GM20431 (cell line): ENCODE measurements around the gene AUTS2.

ENCODE experiments used
- in situ Hi-C: fragments of 300-500 bp; cut with MseI, MboI; formaldehyde crosslinking; loops from one replicate; pipeline ENCODE4 v1.15.0; 2020; ENCODE audit warnings: low sequenced_read_pairs; ENCODE audit not compliant: unreplicated experiment

AUTS2 gene

DNA sequence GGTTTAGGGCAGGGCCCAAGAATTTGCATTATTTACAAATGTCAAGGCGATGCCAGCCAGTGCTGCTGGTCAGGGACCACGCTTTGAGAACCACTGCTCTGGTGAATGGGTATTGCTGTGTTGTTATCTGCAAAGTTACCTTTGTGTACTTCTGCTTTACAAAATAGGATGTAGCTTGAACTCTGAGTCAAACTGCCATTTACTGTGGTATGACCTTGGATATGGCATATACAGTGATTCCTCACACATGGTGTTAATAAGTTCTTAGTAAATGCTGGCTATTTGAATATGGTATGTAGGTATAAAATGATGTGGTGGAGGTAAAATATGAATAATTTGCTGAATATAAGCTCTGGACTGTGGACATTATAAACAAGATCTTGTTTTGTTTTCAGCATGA, 148.9 kb downstream of the AUTS2 start:
- in situ Hi-C loops: no loop called here

DNA sequence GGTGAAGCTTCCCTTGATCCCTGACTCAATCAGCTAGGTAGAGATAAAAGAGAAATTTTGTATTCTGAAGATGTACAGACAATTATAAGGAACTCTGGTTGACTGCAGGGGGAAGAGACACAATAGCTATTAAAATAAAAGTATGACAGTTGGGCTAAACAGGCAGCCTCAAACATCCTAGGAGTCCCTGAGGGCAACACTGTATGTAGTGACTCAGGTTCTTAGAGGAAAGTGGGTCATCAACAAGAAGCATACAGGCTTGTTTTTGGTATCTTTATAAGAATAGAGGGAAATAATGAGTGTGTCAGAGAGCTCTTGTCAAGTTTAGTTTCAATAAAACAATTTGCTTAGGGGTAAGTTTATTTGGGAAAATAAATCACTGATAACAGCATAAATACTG, 150.3 kb downstream of the AUTS2 start:
- in situ Hi-C loops: no loop called here

DNA sequence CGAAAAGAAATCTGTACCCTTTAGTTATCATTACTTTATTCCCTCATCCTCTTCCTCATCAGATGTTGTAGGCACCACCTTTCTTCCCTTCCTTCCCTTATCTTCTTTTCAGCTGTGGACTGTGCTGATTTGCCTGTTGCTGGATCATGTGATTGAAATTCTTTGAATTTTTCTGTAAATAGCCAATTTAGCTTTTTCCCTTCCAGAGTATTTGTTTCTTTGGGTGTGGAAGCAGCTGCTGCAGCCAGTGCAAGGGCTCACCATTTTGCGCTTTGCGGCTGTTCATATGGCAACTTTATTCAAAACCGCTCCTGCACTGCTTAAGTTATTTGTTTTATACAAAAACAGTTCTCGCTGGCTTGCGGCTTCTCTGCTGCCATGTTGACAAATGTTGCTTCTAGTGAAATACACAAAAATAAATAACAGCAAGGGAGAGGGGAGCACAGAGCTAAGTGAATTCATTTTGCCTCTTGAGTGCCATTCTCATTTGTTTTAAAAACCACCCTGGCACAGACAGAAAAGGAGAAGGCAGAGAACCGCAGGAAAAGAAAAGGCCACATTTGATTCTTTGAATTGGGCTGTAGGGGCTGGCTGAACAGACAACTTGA, 151.2 kb downstream of the AUTS2 start:
- in situ Hi-C loops: no loop called here

DNA sequence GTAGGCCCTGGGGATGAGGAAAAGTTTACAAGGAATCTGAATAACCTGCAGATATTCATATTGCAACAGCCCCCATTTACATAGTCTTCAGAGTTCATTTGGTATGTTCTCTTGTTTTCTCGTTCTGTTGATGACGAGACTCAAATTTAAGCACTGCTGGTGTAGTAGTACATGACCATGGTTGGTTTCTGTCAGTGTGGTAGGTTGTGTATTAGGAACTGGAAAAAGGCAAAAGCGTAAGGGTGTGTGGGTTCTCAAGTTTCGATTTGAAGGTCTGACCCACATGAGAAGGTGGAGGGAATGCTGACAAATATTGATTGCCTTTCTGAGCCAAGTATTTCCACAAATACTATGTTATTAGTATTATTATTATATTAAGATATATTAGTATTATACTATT, 151.7 kb downstream of the AUTS2 start:
- in situ Hi-C loops: no loop called here

DNA sequence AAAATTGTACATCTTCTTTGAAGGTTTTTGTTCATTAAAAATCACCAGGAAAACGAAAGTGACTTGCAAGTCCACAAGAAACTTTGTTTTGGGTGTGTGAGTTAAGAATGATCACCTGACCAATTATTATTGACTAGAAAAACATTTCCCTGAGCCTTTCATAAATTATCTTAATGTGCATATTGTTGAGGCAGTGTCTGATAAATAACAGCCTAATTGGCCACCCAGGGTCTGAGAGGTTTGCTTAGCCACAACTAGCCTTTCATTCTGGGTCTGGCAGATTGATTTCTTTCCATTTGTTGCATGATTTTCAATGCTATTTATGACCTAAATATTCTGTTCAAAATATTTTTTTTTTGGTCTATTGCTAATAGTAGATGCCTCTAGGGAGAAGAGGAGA, 152.8 kb downstream of the AUTS2 start:
- in situ Hi-C loops: no loop called here

DNA sequence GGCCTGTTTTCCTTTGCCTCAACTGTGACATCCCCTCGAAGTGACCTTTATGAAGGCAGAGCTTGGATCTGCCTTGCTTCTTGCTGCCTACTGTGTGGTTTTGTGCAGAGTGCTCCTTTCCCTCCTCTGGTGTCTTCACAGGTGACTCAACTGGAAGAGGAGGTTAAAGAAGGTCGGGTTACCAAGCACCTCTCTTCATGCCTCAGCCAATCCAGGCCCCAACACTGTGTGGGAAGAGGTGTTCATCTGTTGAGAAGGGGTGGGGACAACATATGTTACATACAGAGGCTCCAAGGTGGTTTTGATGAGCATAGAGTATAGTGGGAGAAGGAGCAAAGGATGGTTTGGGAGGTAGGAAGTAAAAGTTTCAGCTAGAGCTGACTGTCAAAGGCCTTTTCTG, 155.7 kb downstream of the AUTS2 start:
- in situ Hi-C loops: no loop called here

DNA sequence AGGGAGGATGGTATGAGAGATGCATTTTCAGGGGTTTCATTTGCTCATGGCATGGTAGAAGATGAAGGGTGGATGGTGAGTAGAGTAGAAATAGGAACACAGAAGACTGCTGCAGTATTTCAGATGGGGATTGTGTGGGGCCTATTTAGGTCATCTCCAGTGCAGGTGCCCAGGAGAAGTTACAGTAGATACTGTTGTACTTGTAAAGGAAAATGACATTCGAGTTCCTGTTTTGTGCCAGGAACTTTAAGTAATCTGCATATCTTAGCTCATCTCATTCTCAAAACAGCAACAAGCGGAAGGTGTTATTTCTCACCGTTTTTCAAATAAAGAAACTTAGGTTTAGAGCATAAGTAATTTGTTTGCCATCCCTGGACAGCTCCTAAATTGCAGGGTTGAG, 156.2 kb downstream of the AUTS2 start:
- in situ Hi-C loops: no loop called here

DNA sequence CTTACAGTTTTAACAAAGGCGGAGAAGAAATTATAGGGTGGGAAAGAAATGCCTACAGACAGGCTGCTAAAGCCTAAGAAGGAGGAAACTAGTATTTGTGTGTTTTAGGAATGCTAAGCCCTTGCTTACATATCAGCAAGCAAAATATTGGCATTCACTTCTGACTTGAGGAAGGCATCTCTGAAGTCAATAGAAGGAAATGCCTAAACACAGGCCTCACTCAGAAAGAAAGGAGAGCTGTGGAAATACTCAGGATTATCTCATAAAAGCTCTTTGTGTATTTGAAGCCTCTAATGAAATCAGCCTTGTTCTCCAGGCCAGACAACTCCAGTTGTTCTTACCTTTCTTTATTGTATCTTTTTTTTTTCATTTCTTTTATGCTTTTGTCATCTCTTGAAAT, 158.0 kb downstream of the AUTS2 start:
- in situ Hi-C loops: no loop called here

DNA sequence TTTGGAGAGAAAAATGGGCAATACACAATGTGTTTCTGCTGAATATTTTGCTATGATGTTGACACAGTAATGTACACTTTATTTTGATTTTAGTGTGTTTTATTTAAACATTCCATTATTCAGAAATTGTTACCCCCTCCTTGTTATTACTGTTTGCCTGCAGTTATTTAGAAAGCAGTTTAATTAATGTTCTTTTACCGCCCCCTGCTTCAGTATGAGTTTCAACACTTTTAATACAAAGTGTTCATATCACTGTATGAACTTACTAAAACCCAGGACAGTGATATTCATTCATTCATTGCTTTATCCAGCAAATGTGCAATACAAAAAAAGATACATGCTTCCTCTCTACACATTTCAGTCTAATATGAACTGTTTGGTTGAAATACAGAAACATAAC, 159.3 kb downstream of the AUTS2 start:
- in situ Hi-C loops: no loop called here

DNA sequence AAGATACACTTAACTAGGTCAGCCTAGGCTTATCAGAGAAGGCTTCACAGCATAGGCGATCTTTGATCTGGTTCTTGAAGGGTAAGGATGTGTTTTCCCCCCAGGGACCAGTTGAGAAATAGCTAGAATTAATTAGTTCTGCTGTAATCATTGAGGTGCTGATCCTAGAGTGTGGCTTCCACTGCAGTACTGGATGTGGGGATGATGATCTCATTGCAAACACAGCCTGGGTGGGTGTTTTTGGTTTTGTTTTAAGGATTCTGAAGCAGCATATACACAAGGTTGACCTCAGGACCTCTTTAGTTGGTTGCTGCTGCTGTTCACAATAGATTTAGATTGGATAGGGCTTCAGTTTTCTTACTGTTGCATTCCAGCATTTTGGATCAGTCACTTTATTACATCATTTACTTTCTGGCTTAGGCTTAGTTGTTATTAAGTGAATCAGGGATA, 159.7 kb downstream of the AUTS2 start:
- in situ Hi-C loops: no loop called here

DNA sequence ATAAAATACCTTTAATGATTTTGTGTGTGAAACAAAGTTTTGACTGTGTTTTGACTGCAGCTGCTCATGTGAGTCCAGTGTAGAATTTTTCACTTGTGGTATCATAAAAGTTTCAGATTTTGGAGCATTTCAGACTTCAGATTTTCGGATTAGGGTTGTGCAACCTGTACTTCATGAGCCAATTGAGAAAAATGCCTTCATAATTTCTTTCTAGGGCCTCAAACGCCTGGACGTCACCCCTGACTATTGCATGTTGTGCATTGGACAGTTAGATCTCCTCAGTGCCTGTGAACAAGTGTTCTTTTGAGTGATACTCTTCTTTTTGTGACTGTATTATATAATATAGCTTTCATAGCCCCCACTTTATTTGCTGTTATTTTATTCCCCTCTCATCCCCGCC, 161.1 kb downstream of the AUTS2 start:
- in situ Hi-C loops: no loop called here

DNA sequence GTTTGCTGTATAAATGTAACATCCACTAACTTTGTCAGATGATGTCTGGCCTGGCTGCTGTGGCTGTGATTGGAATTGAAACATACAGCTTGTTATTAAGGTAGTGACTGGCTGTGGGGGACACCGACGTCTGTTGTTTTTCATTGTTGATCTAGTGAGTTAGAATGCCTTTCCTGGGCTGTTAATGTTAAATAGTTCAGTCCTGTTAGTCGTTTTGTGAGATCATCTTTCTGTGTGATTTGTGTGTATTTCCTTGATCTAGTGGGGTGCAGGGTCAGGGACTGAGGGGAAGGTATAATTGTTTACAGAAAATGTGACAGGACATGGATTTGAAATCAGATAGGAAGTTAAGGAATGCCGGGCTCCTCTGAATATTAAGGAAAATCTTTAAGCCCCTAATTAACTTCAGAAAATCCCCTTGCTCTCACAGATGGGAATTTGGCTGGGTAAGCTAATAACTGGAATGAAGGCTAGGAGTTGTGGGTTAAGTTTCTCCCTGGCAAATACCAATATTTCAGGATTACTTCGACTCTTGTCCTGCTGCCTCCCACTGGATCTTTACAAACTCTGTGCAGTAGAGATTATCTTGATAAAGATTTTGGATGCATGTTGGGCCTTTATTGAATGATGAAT, 163.1 kb downstream of the AUTS2 start:
- in situ Hi-C loops: no loop called here

DNA sequence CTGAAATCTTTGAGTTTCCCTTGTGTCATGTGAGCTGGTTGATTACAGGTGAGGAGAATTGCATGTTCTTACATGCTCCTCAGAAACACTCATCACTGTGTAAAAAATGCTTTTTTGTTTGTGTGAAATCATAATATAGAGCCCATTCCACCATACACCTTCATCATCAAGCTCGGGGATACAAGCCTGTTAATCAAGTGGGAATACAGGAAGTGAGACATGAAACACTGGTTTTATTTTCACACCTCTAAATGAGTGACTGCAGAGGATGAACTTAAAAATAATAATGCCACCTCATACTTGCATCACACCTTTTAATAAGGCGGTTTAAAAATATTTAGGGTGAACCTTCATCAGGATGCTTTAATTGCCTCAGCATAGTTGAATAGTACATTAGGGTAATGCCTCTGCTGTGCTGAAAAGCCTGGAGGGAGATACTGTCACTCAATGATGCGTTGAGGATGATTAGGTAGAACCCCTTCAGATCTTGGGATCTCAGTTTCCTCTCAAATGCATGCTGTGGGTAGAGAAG, 164.6 kb downstream of the AUTS2 start:
- in situ Hi-C loops: no loop called here

DNA sequence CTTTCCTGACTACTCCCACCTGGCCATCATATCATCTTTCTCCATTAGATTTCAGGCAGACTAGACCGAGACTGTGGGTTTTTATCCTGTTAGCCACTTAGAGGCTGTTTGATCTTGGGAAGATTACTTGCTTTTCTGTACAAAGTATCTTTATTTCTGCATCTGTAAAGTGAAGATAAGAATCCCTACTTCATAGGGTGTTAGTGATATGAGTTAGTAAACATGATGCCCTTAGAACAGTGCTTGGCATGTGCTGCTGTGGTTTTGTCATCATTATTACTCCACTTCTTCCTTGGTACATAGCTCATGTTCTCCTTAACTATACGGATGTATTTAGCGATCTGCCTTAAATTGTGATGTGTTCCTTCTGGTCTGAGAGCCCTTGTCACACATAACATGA, 165.2 kb downstream of the AUTS2 start:
- in situ Hi-C loops: no loop called here

DNA sequence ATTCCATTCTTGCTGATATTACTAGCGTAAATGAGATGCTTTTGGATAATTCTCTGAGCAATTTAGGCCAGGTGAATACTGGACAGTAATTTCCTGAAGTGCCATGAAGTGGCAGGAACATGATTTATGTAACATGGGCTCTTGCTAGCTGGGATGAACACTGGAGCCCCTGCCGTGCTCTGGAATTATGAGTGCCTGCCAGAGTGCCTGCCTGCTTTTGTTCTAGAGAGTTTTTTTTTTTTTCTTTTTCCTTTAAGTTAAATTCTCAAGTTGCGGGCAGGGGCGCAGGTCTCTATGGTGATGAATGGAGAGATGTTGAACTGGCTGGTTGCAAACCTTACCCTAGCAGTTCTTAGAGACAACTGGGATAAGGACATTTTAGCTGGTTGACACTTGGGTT, 165.9 kb downstream of the AUTS2 start:
- in situ Hi-C loops: no loop called here

DNA sequence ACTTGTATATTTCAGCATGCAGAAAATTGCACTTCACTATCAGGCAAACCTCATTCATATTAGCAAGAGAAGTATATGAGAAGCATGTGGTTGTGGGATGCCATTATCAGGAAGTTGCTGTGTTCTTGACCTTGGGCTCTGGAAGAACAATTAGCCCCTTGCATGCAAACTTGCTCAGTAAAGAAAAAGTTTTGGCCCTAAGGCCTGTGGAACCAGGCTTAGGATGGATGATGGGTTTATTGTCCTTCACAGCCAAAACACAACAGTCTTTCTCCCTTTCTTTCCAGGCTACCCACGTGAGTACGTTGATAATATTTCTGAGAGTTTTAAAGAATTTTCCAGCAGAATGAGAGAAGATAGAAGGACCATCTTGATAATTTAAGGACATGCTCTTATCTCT, 166.4 kb downstream of the AUTS2 start:
- in situ Hi-C loops: no loop called here

DNA sequence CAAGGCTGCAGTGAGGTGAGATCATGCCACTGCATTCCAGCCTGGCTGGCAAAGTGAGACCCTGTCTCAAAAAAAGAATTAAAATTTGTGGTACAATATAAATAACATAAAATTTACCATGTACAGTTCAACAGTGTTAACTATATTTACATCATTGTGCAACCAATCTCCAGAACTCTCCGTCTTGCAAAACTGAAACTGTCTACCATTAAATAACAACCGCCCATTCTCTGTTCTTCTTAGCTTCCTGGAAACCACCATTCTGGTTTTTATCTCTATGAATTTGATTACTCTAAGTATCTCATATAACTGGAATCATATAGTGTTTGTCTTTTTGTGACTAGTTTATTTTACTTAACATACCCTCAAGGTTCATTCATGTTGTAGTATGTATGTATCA, 167.6 kb downstream of the AUTS2 start:
- in situ Hi-C loops: no loop called here

DNA sequence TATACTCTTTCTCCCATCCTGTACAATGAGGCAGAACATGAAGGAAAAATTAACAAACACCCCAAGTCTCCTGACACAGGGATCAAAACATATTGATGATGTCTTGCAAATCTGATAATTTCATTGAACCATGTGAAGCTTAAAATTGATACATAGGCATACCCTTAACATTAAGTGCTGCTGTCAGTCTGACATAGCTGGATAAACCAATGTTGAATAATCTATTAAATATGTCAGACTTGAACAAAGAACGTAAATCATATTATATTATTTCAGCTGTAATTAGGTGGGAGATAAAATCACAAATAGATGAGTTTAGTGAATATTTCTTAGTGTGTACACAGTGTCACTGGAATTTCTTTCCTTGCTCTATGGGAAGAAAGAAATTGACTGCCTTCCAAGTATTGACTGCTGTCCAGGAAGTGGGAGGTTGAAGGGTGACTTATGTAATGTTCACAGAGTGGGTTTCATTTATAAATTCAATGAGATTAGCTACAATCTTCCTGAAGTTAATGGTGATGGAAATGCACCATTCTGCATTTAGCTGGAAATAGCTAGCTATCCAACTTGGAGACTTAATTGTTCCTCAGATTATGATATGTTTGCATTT, 170.8 kb downstream of the AUTS2 start:
- in situ Hi-C loops: no loop called here

DNA sequence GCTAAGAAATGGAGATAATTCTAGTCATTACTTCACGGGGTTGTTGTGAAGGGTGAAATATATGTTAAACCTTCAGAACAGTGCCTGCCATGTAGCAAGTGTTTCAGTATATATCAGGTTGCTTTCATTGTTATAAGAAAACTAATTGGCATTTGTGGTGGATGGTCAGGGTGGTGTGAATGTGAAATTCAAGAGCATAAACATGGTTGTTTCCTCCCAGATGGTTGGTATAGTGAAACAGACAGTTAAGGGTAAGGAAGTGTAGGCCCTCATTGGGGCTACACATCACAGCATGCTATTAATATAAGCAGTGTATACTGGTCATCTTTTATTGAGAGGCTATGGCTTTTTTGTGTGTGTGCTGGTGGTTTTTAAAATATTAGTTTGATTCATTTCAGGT, 171.6 kb downstream of the AUTS2 start:
- in situ Hi-C loops: no loop called here

DNA sequence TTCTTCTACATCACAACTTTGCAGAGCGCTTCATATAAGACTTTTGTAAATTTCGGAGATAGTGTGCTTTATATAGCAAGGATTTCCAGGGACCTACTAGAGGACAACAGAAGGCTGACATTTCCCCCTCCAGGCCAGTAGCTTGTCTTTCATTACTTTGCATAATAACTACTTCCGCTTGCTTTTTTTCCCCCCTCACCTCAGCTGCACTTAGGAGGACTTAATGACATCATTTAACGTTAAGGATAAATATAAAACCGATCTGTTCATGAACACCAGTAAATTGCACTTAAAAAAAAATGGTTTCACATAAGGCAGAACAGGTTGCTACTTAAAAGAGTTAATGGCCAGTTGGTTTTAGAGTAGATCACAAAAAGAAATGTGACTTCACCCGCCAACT, 172.3 kb downstream of the AUTS2 start:
- in situ Hi-C loops: no loop called here

DNA sequence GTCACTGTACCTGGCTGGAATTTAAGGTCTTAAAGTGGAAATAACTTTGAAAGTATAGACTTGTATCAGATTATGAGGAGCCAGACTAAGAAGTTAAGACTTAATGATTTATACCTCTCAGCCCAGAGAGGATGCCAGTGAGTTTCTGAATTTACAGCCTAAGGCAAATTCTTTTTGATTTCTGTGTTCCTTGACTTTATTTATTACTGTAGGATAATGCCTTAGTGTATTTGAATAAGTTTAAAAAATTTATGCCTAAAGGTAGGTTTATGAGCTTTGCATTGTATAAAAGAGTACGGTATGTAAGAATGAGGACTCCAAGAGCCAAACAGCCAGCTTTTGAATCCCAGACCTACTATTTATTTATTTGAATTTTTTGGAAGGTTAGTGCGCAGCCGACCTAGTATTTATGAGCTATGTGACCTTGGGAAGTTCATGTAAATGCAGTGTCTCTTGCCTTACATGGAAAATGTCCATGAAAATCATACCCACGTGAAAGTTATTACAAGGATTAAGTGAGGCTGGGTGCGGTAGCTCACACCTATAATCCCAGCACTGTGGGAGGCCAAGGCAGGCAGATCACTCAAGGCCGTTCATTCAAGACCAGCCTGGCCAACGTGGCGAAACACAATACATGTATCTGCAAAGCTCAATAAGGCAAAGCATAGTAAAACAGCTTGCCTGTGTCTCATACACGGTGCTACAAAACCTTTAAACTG, 174.6 kb downstream of the AUTS2 start:
- in situ Hi-C loops: no loop called here
